ENCODE data around the gene NSUN4. TPM values are rescaled to one million over a fixed set of nuclear protein-coding genes. Genes with fewer than 3 reads are reported as not detected.

Gene NSUN4
- total RNA-seq, 4 donors from 2014 or later, result 1.0 to 42.4 (median 23.2) TPM

DNA sequence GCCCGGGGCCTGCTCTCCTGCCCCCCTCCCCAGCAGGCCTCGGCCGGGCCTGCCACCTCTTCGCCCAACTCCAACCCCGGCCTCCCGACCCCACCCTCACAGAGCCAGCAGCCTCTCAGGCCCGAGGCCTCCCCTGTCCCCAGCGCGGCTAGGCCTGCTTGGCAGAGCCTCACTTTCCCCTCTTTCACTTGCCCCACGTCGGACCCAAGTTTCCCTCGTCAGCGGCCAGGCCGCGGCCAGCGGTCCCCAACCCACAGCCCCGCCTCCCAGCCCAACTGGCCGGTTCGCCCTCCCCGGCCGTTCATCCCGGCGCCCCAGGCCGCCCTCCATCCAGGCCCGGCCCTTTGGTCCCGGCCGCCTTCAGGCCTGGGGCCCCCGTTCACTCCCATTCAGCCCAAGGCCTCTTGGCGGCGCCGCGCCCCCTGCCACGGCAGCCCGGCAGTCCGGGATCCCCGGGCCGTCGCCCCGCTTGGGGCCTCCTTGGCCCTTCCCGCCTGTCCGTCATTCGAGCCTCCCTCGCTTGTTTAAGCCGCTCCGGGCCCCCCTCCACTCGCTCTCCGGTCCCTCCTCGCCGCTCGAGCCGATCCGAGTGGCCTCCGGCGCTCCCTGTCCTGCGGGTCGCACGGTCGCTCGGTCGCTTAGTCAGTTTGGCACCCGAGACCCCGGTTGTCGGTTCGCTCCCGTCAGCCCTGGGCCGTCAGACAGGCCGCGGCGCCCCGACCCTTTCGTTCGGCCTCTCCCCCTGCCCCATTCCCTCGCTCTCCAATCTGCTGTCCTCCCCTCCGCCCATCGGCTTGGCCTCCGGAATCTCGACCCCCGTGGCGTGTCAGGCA, 38.6 kb upstream of the NSUN4 start:
- Histone ChIP-seq H3K4me1 (peaks cover 10 to 17% of the 10 kb centered on the region in 2 donors), H3K4me3 (peak overlapping the region; percentile 79 to 85), H3K9me3 (no peaks in the 10 kb centered on the region), H3K27me3 (no peaks in the 10 kb centered on the region), H3K27ac (peak overlapping the region; percentile 95 to 96), H3K36me3 (no peaks in the 10 kb centered on the region)
- TF ChIP-seq CTCF (IDR thresholded peaks at IDR 0.05) (peak in 2 of 4 experiments; percentile 15 to 25), POLR2A (IDR thresholded peaks at IDR 0.05) (no peak)
- DNase-seq, result peak; percentile 36 to 49
- intact Hi-C loops (cut with DNase I; ENCODE audit: low total_unique reads), result no loop called here

DNA sequence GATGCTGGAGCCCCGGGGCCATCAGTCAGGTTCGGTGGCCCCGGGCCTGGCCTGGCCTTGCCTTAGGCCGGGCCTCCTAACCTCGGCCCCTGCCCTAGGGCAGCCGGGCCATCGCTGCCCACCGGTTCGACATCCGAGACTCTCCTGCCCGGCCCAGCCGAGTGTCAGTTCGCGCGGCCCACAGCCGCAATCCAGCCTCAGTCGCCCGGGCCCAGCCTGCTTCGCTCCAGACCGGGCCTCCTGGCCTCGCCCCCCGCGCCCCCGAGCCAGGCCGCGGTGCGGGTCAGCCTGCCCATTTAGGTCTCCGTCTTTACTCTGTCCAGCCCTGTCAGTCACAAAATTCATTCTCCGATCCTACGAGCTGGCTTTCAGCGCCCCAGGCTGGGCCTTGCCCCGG, 38.0 kb upstream of the NSUN4 start:
- no peak for DNase-seq
- H3K9me3 ChIP-seq, result no peaks in the 10 kb centered on the region
- peak overlapping the region; percentile 79 to 85 for H3K4me3 ChIP-seq
- H3K36me3 ChIP-seq, result no peaks in the 10 kb centered on the region
- TF ChIP-seq POLR2A (IDR thresholded peaks at IDR 0.05) (no peak), CTCF (IDR thresholded peaks at IDR 0.05) (no peak)
- H3K27ac ChIP-seq, result peak overlapping the region; percentile 95 to 96
- H3K27me3 ChIP-seq, result no peaks in the 10 kb centered on the region
- intact Hi-C loops (cut with DNase I; ENCODE audit: low total_unique reads), result no loop called here
- H3K4me1 ChIP-seq, result peaks cover 10 to 17% of the 10 kb centered on the region in 2 donors

- H3K4me1 ChIP-seq, result peaks cover 10 to 17% of the 10 kb centered on the region in 2 donors
- TF ChIP-seq POLR2A (IDR thresholded peaks at IDR 0.05), result peak; percentile 67 to 70
- no peak for TF ChIP-seq CTCF (IDR thresholded peaks at IDR 0.05)
- no peaks in the 10 kb centered on the region for H3K27me3 ChIP-seq
- H3K4me3 ChIP-seq, result peak within 1 kb of the TSS; percentile 79 to 85
- no peaks in the 10 kb centered on the region for H3K9me3 ChIP-seq
- peak within 1 kb of the TSS; percentile 95 to 96 for H3K27ac ChIP-seq
- intact Hi-C loops (cut with DNase I; ENCODE audit: low total_unique reads), result no loop called here
- DNase-seq, result peak; percentile 93 to 94
- H3K36me3 ChIP-seq, result no peaks in the 10 kb centered on the region
Observed at GRCh38 chr1:46303038-46303871, 37.4 kb upstream of the NSUN4 start, which contains the start of the genes LRRC41 and UQCRH. Gene LRRC41, minus strand, starts transcription at chr1:46303616. Its CDS starts 294 bp downstream, at chr1:46303322. Gene UQCRH, plus strand, starts transcription at chr1:46303698. Its CDS starts 69 bp downstream, at chr1:46303767.

DNA sequence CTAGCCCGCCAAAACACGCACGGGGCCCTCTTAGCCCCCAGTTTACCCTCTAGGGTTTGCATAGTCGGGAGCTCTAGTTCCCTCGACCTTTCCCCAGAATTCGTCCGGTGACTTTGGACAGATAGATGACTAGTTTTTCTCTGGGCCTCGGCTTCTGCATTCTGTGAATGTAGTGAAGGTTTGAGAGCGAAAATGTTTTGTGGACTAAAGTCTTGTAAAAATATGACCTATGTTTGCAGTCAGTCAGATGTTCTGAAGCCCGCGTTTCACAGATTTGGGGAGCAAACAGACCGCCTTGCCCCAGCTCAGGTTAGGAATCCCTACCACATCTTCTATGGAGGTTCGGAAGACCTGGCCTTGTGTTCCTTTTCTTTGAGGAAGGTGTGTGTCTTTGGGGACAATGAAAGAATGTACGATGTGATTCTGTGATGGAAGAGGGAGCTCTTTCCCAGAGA, 36.7 kb upstream of the NSUN4 start:
- intact Hi-C loops (cut with DNase I; ENCODE audit: low total_unique reads), result no loop called here
- no peaks in the 10 kb centered on the region for H3K36me3 ChIP-seq
- no peak for TF ChIP-seq CTCF (IDR thresholded peaks at IDR 0.05)
- no peak for TF ChIP-seq POLR2A (IDR thresholded peaks at IDR 0.05)
- H3K27ac ChIP-seq, result peak overlapping the region; percentile 95 to 96
- no peaks in the 10 kb centered on the region for H3K9me3 ChIP-seq
- no peak for DNase-seq
- peaks cover 10 to 17% of the 10 kb centered on the region in 2 donors for H3K4me1 ChIP-seq
- peak overlapping the region; percentile 79 to 85 for H3K4me3 ChIP-seq
- no peaks in the 10 kb centered on the region for H3K27me3 ChIP-seq
